ENCODE data around the gene TRAPPC14.

DNA sequence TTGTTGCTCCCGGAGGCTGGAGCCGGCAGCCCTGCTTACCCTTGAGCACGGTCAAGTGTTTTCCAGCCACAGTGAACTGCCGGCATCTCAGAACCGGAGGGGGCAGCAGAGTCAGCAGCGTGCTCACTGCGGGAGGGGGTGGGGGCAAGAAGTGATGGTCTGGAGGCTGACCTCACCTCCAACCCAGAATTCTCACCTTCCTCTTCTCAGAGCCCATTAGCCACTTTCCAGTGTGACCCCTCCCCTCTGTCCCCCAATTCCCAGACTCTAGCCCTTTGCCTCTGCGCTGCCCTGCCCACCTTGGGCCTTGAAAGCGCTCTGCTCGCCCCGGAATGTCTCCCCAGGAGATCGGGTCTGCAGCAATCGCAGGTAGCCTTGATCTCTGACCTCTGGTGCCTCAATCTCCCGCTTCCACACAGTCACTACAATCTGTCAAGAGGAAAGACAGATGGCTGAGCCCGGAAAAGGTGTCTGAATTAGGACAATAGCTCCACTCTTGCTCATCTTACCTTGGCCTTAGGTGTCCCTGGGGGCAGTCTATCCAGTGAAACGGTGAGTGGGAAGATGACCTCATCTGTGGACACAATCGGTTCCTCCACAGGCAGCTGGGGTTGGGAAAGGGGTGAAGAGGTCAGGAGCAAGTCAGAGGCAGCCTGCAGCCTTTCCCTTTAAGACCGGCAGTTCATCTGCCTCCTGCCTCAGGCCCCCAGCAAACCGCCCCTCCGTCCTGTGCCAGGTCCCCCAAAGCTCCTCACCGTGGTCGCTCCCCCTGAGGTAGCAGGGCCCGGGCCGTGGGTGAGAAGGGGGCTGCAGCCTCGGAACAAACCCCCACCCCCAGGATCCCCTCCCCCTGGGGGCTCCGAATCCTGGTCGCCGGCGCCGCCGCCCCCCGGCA lies 942 bp downstream of the TRAPPC14 start:
- no peak for TF ChIP-seq CTCF (conservative IDR thresholded peaks at IDR 0.05)
- TF ChIP-seq EZH2 (IDR thresholded peaks at IDR 0.05; ENCODE audit: low read depth): no peak
